ENCODE measurements around the gene SEC22B. TPM values are rescaled to one million over a fixed set of nuclear protein-coding genes. Genes with fewer than 3 reads are reported as not detected.
"Not testable (repeated sequence)": the region's sequence is repeated elsewhere in the genome, so short reads cannot be mapped to it uniquely, and the experiment has no call there.

The SEC22B gene
- total and polyA plus RNA-seq, 4 donors = 23.7 to 39.7 (median 30.4) TPM

- H3K27me3 ChIP-seq (ENCODE audit: control insufficient read depth in 1 of 2, insufficient read depth in 2 of 2, low read length in 1 of 2); H3K36me3 ChIP-seq (ENCODE audit: control insufficient read depth in 1 of 2, insufficient read depth in 2 of 2, low read length in 1 of 2); H3K9me3 ChIP-seq (ENCODE audit: control insufficient read depth, low read length); DNase-seq; H3K4me1 ChIP-seq (ENCODE audit: control insufficient read depth in 1 of 2, insufficient read depth in 2 of 2, low read length in 2 of 2); H3K4me3 ChIP-seq (ENCODE audit: low read length in 2 of 2); ATAC-seq (ENCODE audit: low FRiP score); H3K27ac ChIP-seq (ENCODE audit: low read depth in 1 of 2, low read length in 2 of 2); intact Hi-C loops (cut with DNase I): not testable (repeated sequence)
- WGBS, 2 donors = 90 to 95% methylated on average over 5 of the region's 5 CpGs
Observed at GRCh38 chr1:120112212-120112611, 64.1 kb downstream of the SEC22B start.

- DNase-seq; ATAC-seq (ENCODE audit: low FRiP score); H3K36me3 ChIP-seq (ENCODE audit: control insufficient read depth in 1 of 2, insufficient read depth in 2 of 2, low read length in 1 of 2); H3K4me1 ChIP-seq (ENCODE audit: control insufficient read depth in 1 of 2, insufficient read depth in 2 of 2, low read length in 2 of 2); H3K9me3 ChIP-seq (ENCODE audit: control insufficient read depth, low read length); H3K27ac ChIP-seq (ENCODE audit: low read depth in 1 of 2, low read length in 2 of 2); intact Hi-C loops (cut with DNase I); H3K27me3 ChIP-seq (ENCODE audit: control insufficient read depth in 1 of 2, insufficient read depth in 2 of 2, low read length in 1 of 2); H3K4me3 ChIP-seq (ENCODE audit: low read length in 2 of 2): not testable (repeated sequence)
- WGBS, 2 donors = no CpG with 5 or more reads among the region's 3 CpGs
Observed at GRCh38 chr1:120111771-120112170, 64.5 kb downstream of the SEC22B start.

- not testable (repeated sequence) for ATAC-seq (ENCODE audit: low FRiP score); H3K27me3 ChIP-seq (ENCODE audit: control insufficient read depth in 1 of 2, insufficient read depth in 2 of 2, low read length in 1 of 2); H3K27ac ChIP-seq (ENCODE audit: low read depth in 1 of 2, low read length in 2 of 2)
Observed at GRCh38 chr1:120111008-120111407, 65.3 kb downstream of the SEC22B start.

DNA sequence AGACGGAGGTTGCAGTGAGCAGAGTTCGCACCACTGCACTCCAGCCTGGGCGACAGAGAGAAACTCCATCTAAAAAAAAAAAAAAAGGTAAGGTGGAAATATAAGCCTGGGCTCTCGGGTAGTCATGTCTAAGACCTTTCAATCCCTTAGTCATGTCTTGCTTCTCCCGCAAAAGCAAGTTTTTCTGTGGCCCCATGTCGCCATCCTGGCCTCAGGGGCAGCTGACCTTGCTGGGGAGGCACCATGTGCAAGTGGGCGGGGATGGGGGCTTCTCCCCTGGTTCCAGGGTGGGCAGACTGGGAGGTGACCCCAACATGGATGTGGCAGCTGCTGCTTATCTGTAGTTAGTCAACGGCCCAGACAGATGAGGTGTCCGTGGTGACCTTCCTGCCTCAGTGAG, 66.7 kb downstream of the SEC22B start:
- ATAC-seq (ENCODE audit: low FRiP score); H3K4me1 ChIP-seq (ENCODE audit: control insufficient read depth in 1 of 2, insufficient read depth in 2 of 2, low read length in 2 of 2); H3K4me3 ChIP-seq (ENCODE audit: low read length in 2 of 2); H3K27me3 ChIP-seq (ENCODE audit: control insufficient read depth in 1 of 2, insufficient read depth in 2 of 2, low read length in 1 of 2); H3K9me3 ChIP-seq (ENCODE audit: control insufficient read depth, low read length); DNase-seq; intact Hi-C loops (cut with DNase I); H3K36me3 ChIP-seq (ENCODE audit: control insufficient read depth in 1 of 2, insufficient read depth in 2 of 2, low read length in 1 of 2); H3K27ac ChIP-seq (ENCODE audit: low read depth in 1 of 2, low read length in 2 of 2): not testable (repeated sequence)
- WGBS, 2 donors = 96 to 97% methylated on average over 7 of the region's 9 CpGs

More at GRCh38 chr1:120111008-120111407, 65.3 kb downstream of the SEC22B start:
- H3K9me3 ChIP-seq (ENCODE audit: control insufficient read depth, low read length); H3K36me3 ChIP-seq (ENCODE audit: control insufficient read depth in 1 of 2, insufficient read depth in 2 of 2, low read length in 1 of 2); H3K4me3 ChIP-seq (ENCODE audit: low read length in 2 of 2); H3K4me1 ChIP-seq (ENCODE audit: control insufficient read depth in 1 of 2, insufficient read depth in 2 of 2, low read length in 2 of 2); DNase-seq; intact Hi-C loops (cut with DNase I): not testable (repeated sequence)
- 100% methylated on average over 1 of the region's 2 CpGs; no CpG with 5 or more reads in 1 of the 2 donors for WGBS, 2 donors

- H3K9me3 ChIP-seq (ENCODE audit: control insufficient read depth, low read length); H3K27ac ChIP-seq (ENCODE audit: low read depth in 1 of 2, low read length in 2 of 2); intact Hi-C loops (cut with DNase I); ATAC-seq (ENCODE audit: low FRiP score); H3K4me1 ChIP-seq (ENCODE audit: control insufficient read depth in 1 of 2, insufficient read depth in 2 of 2, low read length in 2 of 2); H3K27me3 ChIP-seq (ENCODE audit: control insufficient read depth in 1 of 2, insufficient read depth in 2 of 2, low read length in 1 of 2); DNase-seq; H3K36me3 ChIP-seq (ENCODE audit: control insufficient read depth in 1 of 2, insufficient read depth in 2 of 2, low read length in 1 of 2); H3K4me3 ChIP-seq (ENCODE audit: low read length in 2 of 2): not testable (repeated sequence)
- WGBS, 2 donors = 96 to 99% methylated on average over 6 to 9 of the region's 10 CpGs
Observed at GRCh38 chr1:120109180-120109579, 67.1 kb downstream of the SEC22B start.

- WGBS, 2 donors = 94 to 96% methylated on average over 1 of the region's 2 CpGs
- H3K27me3 ChIP-seq (ENCODE audit: control insufficient read depth in 1 of 2, insufficient read depth in 2 of 2, low read length in 1 of 2); H3K36me3 ChIP-seq (ENCODE audit: control insufficient read depth in 1 of 2, insufficient read depth in 2 of 2, low read length in 1 of 2); H3K4me1 ChIP-seq (ENCODE audit: control insufficient read depth in 1 of 2, insufficient read depth in 2 of 2, low read length in 2 of 2); H3K4me3 ChIP-seq (ENCODE audit: low read length in 2 of 2); H3K27ac ChIP-seq (ENCODE audit: low read depth in 1 of 2, low read length in 2 of 2); ATAC-seq (ENCODE audit: low FRiP score); DNase-seq; intact Hi-C loops (cut with DNase I); H3K9me3 ChIP-seq (ENCODE audit: control insufficient read depth, low read length): not testable (repeated sequence)
Observed at GRCh38 chr1:120105288-120105687, 71.0 kb downstream of the SEC22B start.

GRCh38 chr1:120103768-120104167, 72.6 kb downstream of the SEC22B start:
- H3K27ac ChIP-seq (ENCODE audit: low read depth in 1 of 2, low read length in 2 of 2); DNase-seq; H3K9me3 ChIP-seq (ENCODE audit: control insufficient read depth, low read length); intact Hi-C loops (cut with DNase I); H3K4me1 ChIP-seq (ENCODE audit: control insufficient read depth in 1 of 2, insufficient read depth in 2 of 2, low read length in 2 of 2); H3K36me3 ChIP-seq (ENCODE audit: control insufficient read depth in 1 of 2, insufficient read depth in 2 of 2, low read length in 1 of 2); ATAC-seq (ENCODE audit: low FRiP score); H3K4me3 ChIP-seq (ENCODE audit: low read length in 2 of 2); H3K27me3 ChIP-seq (ENCODE audit: control insufficient read depth in 1 of 2, insufficient read depth in 2 of 2, low read length in 1 of 2): not testable (repeated sequence)
- WGBS, 2 donors = no CpG with 5 or more reads among the region's 3 CpGs

DNA sequence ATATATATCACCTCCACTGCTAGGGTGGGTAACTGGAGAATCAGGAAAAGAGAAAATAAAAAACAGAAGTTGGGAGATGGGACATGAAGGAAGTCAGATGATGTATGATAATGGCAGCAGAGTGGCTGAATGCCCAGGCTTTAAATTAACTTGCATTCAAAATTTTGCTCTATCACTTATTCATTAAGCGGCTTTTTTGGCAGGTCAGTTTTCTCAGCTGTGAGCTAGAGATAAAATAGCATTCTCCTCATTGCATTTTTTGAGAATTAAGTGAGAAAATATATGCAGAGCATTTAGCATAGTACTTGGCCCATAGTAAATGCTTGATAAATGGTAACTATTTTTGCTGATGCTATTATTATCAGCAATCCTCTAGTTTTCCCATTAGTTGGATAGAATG, 74.7 kb downstream of the SEC22B start:
- intact Hi-C loops (cut with DNase I); H3K4me3 ChIP-seq (ENCODE audit: low read length in 2 of 2); H3K4me1 ChIP-seq (ENCODE audit: control insufficient read depth in 1 of 2, insufficient read depth in 2 of 2, low read length in 2 of 2); DNase-seq; H3K27ac ChIP-seq (ENCODE audit: low read depth in 1 of 2, low read length in 2 of 2); H3K27me3 ChIP-seq (ENCODE audit: control insufficient read depth in 1 of 2, insufficient read depth in 2 of 2, low read length in 1 of 2); H3K36me3 ChIP-seq (ENCODE audit: control insufficient read depth in 1 of 2, insufficient read depth in 2 of 2, low read length in 1 of 2); ATAC-seq (ENCODE audit: low FRiP score); H3K9me3 ChIP-seq (ENCODE audit: control insufficient read depth, low read length): not testable (repeated sequence)
- 91% methylated on average over 1 of the region's 1 CpG; no CpG with 5 or more reads in 1 of the 2 donors for WGBS, 2 donors
